ENCODE data around the gene JUNB. TPM values are rescaled to one million over a fixed set of nuclear protein-coding genes. Genes with fewer than 3 reads are reported as not detected.
A peak's percentile ranks its signal among the peaks of the same experiment; 100 is the strongest.

JUNB gene
- total and polyA plus RNA-seq, 2 of the 13 experiments (the other 11 are each of a cell fraction or from before 2014, with no cell fraction given), result 7.7 to 8.2 TPM

- TF ChIP-seq GABPA (IDR thresholded peaks at IDR 0.05; ENCODE audit: low read depth, low read length) (peak; percentile 60), GABPA (CRISPR knock-in tag; IDR thresholded peaks at IDR 0.05; ENCODE audit: low read depth) (peak; percentile 80), IRF2 (CRISPR knock-in tag; IDR thresholded peaks at IDR 0.05) (no peak), CHD2 (IDR thresholded peaks at IDR 0.05; ENCODE audit: low read depth, low read length) (no peak), TBL1XR1 (IDR thresholded peaks at IDR 0.05; ENCODE audit: borderline replicate concordance, low read length, partially characterized antibody) (no peak), NR2F2 (IDR thresholded peaks at IDR 0.05; ENCODE audit: borderline replicate concordance, low read depth) (no peak), KLF9 (CRISPR knock-in tag; IDR thresholded peaks at IDR 0.05; ENCODE audit: low read depth) (no peak), ZFP36L2 (CRISPR knock-in tag; IDR thresholded peaks at IDR 0.05) (no peak), NCOA1 (CRISPR knock-in tag; IDR thresholded peaks at IDR 0.05) (no peak), BRD4 (CRISPR knock-in tag; IDR thresholded peaks at IDR 0.05) (no peak), ZNF230 (CRISPR knock-in tag; IDR thresholded peaks at IDR 0.05) (no peak), ERF (CRISPR knock-in tag; IDR thresholded peaks at IDR 0.05) (no peak), ZNF468 (CRISPR knock-in tag; IDR thresholded peaks at IDR 0.05) (peak; percentile 34; the same call in 1 of the 2 replicates), PLRG1 (conservative IDR thresholded peaks at IDR 0.05) (no peak), AKAP8 (CRISPR knock-in tag; IDR thresholded peaks at IDR 0.05) (no peak), ZNF501 (CRISPR knock-in tag; IDR thresholded peaks at IDR 0.05) (no peak), GABPB1 (CRISPR knock-in tag; IDR thresholded peaks at IDR 0.05) (peak; percentile 83; the same call in 1 of the 2 replicates), ZFX (CRISPR knock-in tag; IDR thresholded peaks at IDR 0.05; ENCODE audit: low read depth) (no peak; the same call in none of the 2 replicates), SP4 (CRISPR knock-in tag; IDR thresholded peaks at IDR 0.05) (no peak), PRDM4 (CRISPR knock-in tag; IDR thresholded peaks at IDR 0.05; ENCODE audit: borderline replicate concordance) (no peak), MIER2 (CRISPR knock-in tag; IDR thresholded peaks at IDR 0.05) (no peak), SIX4 (CRISPR knock-in tag; IDR thresholded peaks at IDR 0.05) (no peak), MXD1 (CRISPR knock-in tag; IDR thresholded peaks at IDR 0.05) (0 out of 2 replicates have a peak, but pooled peaks have one; percentile 45), MYNN (CRISPR knock-in tag; IDR thresholded peaks at IDR 0.05; ENCODE audit: low read depth) (no peak), MLX (CRISPR knock-in tag; IDR thresholded peaks at IDR 0.05) (no peak), RFX5 (IDR thresholded peaks at IDR 0.05; ENCODE audit: low read depth, low read length) (no peak), BCL3 (CRISPR knock-in tag; IDR thresholded peaks at IDR 0.05) (no peak; the same call in 1 of the 2 replicates), NRL (CRISPR knock-in tag; IDR thresholded peaks at IDR 0.05; ENCODE audit: borderline replicate concordance) (no peak)
Observed at GRCh38 chr19:12778017-12778904, 13.0 kb upstream of the JUNB start (continued).

All from HepG2 (cell line).